SHP77 treated with DMSO at 0.1 percent for 48 hours (cell line): ENCODE measurements around the gene GRAMD1A.
"Not testable (repeated sequence)": the region's sequence is repeated elsewhere in the genome, so short reads cannot be mapped to it uniquely, and the experiment has no call there.

Experiments
- DNase-seq: peaks from one replicate; lab custom pipeline; 2025; lab: John Stamatoyannopoulos, UW

GRAMD1A gene

DNA sequence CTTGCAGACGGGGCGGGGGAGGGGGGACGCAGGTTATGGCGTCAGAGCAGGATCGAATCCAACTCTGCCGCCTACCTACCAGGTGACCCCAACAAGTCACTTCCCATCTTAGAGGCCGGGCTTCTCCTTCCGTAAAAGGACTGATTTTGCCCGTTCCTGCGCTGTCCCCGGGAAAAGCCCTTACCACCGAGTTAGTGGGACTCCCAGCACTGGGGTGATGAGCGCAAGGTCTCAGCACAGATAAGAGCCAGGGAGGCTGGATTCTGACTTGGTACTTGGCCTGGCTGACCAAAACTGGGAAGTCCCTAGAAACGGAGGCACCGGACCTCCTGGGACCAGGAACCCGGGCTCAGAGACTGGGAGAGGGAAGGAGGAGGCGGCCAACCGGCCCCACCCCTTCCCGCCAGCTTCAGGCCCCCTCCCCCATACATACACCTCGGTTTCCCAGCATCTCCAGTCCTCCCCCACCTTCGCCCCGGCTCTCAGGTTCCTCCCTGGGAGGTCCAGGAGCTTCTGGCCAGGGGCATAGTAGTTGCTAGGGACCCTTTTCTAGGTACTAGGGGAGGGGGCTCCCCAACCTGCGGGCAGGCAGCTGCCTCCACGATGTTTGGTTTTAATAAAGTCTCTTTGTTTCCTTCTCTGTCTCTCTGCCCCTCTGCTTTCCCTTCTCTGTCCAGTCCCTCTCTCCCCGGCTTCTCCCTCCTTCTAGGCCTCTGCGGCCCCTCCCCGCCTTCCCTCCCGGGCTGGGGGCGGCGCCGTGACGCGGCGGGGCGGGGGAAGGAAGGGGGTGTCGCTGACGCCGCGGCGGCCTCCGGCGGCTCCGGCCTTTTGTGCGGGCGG lies at the start of gene GRAMD1A:
TSS of gene GRAMD1A (plus strand) at position 826 of the 840 bp plus-strand sequence. CDS start 156 bp downstream, outside the sequence.
- no peak for DNase-seq

DNA sequence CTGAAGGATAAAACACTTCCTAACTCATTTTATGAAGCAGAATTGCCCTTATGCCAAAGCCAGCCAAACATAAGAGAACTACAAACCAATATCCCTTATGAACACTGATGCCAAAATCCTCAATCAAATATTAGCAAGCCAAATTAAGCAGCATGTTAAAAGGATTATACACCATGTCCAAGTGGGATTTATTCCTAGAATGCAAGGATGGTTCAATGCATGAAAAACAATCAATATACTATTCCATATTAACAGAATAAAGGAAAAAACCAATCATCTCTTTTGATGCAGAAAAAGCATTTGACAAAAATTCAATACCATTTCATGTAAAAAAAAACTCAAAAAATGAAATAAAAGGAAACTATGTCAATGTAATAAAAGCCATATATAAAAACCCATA lies 47.0 kb upstream of the GRAMD1A start:
- DNase-seq = no peak

DNA sequence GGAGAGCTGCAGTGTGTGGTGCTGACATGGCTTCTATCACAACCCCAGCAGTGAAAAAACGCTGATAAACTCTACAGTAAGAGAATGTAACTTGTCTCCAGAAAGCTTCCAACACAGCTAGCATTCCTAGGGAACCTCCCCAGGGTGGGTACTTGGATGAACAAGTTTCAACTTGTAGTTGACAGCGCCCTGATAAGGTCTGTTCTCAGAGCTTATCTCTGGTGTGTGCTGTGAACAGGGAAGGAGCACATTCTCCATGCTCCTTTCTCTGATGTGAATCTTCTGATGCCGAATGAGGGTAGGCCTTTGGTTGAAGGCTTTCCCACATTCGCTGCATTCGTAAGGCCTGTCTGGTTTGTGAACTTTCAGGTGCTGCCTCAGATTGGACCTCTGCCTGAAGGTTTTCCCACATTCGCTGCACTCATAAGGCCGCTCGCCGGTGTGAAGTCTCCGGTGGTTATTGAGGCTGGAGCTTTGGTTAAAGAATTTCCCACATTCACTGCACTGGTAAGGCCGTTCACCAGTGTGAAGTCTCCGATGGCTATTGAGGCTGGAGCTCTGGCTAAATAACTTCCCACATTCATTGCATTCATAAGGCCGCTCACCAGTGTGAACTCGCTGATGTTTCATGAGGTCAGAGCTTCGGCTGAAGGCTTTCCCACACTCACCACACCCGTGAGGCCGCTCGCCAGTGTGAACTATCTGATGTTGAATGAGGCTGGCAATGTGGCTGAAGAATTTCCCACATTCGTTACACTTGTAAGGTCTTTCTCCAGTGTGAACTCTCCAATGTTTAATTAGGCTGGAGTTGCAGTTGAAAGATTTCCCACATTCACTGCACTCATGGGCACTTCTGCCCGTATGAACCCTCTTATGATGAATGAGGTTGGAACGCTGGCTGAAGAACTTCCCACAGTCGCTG lies 42.0 kb upstream of the GRAMD1A start:
- no peak for DNase-seq

DNA sequence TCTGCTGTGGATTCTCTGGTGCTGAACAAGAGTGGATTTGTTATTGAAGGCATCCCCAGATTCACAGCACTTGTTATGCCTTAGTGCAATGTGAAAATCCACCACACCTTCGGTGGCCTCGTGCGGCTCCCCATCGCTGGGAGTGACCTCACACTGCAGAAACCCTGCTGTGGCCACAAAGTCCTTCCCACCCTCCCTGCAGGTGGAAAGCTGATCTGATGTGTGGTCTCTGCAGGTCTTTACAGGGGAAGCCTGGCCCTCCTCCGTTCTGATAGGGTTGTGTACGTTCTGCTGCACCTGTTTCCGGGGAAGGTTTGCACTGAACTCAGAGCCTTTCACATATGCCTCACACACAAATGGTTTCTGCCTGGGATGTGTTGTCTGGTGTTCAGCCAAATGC lies 41.1 kb upstream of the GRAMD1A start:
- DNase-seq = no peak

DNA sequence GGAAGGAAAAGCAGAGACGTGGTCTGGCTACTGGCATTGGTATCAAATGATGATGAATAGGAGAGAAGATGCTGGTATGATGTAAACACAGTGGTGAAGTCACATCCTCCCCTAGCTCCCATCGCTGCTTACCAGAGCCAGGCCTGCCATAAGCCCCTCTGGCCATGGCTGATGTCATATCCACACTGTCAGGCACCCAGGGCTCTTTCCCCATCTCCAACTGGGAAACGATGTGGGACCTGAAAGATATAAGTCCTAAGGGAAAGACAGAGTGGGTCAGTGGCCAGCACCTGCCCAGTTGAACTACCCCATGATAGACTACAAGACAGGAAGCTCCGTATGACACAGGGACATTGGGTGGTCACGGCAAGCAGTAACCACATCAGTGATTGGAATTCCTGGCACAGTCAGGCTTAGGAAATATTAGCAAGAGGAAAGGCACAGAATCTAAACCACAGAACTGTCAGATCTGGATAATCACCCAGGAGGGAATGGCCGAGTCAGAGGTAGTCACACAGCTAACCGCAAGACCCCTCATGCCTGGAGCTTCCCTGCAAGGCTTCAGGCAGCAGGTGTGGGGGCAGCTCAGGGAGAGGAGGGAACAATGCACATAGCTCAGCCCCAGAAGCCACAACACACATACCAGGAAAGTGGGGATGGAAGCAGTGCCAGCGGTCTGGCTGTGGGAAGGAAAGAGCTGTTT lies 39.9 kb upstream of the GRAMD1A start:
- no peak for DNase-seq

DNA sequence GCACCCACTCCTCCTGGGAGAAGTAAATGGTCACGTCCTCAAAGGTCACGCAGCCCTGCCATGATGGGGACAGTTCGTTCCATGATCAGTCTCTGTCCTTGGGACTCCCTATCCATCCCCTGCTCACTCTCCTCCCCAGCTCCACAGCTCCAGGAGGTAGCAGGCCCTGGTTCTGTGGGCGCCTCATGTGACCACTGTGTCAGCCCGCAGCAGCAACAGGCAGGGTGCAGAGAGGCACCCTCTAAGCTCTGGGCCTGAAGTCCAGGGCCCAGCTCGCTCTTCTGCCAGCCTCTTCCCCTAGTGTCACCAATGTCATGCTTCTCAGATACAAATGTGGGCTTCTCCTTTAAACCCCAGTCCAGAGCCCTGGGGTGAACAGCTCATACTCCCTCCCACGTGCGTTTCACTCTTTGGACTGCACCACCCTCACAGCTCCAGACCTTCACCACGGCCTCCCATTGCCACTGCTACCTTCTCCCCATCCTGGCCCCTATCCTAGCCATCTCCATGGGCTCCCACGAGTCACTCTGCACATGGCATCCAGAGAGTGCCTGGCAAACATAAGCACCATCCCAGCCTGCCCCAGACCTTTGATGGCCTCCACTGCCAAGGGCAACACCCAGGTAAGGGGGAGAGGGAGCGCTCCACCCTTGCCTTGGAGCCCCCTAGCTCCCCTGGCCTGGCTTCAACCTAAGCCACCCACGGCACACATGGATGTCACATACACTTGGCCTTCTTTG lies 39.0 kb upstream of the GRAMD1A start:
- no peak for DNase-seq

DNA sequence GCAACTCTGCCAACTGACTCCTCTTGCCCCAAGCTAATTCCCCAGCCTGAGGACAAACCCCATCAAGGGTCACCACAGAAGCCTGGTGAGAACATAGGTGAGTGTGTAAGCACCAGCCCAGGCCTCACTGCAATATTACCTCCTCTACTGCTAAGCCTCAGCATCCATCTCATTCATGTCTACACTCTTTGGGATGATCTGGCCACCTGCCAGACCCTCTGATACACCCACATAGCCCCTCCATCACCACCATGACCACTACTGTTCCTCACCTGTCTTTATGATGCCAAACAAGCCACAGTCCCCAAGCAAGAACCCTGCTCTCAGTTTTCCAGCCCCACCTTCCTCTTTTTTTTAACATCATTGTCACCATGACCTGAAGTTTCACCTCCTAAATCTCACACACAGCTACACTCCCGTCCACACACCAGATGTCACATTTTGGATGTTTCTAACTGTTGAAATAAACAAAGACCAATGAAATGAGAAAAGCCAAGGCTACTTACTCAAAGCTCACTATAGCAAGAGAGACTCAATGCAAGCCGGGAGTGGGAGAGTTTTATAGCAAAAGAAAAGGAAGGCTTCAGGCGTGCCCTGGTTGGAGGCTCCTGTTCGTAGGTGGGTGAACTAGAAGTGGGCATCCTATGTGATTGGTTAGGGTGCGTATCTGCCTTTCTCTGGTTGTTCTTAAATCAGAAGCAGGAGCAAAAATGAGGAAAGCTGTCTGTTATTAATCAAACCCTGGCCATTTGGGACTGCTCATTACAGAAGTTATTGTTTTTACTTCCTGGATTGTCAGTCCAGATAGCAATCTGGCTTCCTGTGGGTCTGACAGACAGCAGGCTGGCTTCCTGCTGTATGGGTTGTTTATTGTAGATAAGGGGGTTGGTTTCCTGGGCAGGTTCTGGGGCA lies 38.1 kb upstream of the GRAMD1A start:
- no peak for DNase-seq

DNA sequence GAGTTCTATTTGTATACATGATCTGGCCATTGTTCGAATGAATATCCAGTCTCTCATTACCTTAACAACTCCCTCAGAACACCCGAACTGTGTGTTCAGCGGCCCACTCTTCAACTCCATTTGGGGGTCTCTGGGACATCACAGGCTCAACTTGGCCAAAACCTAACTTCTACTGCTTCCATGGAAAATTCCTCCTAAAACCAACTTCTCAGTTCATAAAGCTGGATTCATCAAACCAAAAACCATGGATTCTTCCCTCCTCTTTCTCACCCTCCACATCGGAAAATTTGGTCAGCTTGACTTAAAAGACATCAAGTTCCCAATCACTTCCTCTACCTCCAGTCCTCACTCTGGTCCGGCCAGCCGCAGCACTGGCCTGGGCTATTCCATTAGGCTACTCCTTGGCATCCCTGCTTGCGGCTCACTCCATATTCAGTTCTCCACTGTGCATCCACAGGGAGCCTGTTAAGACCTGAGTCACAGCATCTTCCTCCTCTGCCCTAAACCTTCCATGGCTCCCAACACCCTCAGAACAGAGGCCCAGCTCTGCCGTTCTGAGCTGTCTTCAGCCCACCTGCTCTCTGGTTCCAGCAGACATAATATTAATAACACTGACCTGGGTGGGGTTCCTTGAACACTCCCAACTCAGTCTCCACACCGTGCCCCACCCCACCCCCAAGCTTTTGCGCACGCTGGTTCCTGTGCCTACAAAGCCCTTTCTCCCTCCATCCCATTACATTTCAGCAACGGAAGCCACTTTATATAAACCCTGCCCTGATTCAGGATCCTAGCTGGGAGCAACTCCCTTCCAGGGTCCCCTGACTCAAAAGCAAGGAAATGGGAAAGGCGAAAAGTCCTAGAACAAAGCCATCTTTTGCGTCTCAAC lies 37.2 kb upstream of the GRAMD1A start:
- no peak for DNase-seq

DNA sequence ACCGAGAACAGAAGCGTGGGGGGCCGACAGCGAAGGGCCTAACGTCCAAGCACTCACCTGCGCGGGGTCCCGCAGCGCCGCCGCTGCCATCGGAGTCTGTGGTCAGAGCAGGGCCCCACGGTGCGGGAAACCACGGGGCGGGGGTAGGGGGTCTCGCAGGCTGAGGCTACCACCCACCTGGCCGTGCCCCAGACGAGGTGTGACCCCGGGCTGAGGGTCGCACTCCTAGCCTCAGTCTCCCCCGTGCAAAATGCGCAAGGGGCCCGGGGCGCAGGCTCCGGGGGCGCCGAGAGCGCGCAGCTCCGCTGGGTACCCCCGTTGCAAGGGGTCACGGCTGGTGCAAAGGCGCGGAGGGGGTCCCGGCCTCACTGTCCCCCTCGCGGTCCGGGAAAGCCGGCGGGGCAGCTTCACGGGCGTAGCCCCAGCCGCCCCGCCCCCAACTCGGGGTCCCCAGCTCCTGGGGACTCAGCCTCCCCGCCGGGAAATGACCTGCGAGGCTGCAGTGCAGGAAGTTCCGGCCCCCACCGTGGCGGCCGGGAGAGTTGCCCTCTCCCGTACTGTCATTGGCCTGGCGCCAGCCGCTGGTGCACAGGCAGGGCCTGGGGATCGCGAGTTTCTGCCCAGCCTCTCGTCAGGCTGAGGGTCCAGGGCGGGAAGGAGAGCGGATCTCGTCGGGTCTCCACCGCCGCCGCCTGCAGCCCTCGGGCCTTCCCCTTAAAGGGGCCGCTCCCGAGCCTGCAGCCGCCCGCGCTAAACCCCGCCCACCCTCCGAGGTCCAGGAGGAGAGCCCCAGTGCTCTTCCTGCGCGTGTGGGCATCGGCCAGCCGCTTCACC lies 36.3 kb upstream of the GRAMD1A start, which contains the start of gene ZNF792:
TSS of gene ZNF792 (minus strand) at position 657 of the 834 bp plus-strand sequence. CDS start at position 90, 567 bp downstream.
- DNase-seq = no peak

DNA sequence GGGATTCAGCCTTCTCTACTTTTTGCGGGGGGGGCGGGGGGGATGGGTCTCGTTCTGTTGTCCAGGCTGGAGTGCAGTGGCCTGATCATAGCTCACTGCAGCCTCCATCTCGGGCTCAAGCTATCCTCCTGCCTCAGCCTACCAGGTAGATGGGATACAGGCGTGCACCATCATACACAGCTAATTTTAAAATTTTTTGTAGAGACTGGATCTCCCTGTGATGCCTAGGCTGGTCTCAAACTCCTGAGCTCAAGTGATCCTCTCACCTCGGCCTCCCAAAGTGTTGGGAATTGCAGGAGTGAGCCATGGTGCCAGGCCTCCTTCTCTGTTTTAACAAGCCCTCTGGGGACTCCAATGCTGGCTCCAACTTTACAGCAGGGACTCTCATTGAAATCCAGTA lies 35.5 kb upstream of the GRAMD1A start:
- no peak for DNase-seq

DNA sequence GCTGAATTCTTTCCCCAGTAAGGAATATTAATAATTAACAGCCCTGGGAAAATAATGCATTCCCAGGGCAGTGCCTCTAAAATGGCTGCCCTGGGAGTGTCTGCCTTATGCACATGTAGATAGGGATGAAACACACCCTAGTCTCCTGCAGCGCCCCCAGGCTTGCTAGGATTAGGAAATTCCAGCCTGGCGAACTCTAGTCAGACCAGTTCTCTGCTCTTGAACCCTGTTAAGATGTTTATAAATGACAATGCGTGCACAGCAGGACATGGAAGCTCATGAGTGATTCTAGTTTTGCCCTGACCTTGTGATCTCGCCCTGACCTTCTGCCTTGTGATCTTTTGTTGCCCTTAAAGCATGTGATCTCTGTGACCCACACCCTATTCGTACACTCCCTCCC lies 34.6 kb upstream of the GRAMD1A start:
- DNase-seq = not testable (repeated sequence)

DNA sequence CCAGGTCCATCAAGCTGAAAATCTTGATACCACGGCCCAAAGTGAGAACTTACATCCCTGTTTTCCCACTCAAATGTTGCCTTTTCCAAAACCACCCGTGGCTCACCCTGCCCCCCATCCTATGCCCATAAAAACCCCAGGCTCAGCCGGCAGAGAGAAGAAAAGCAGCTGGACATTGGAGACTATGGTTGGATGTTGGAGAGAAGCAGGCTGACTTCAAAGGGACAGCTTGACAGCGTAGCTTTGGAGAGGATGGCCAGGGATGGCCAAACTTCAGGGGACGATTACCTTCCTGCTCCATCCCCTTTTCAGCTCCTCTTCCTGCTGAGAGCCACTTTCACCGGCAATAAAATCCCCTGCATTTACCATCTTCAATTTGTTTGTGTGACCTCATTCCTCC lies 32.6 kb upstream of the GRAMD1A start:
- no peak for DNase-seq

DNA sequence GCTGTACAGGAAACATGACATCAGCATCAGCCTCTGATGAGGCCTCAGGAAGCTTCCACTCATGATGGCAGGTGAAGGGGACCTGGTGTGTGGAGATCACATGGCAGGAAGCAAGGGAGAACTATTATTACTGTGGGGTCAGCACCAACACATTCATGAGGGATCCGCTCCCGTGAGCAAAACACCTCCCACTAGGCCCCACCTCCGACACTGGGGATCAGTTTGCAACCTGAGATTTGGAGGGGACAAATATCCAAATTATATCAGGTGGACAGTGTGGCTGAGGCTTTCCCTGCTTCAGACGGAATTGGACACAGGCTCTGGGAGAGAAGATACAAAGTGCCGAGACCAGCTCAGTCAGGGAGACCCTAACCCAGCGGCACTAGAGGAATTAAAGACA lies 30.4 kb upstream of the GRAMD1A start:
- no peak for DNase-seq

DNA sequence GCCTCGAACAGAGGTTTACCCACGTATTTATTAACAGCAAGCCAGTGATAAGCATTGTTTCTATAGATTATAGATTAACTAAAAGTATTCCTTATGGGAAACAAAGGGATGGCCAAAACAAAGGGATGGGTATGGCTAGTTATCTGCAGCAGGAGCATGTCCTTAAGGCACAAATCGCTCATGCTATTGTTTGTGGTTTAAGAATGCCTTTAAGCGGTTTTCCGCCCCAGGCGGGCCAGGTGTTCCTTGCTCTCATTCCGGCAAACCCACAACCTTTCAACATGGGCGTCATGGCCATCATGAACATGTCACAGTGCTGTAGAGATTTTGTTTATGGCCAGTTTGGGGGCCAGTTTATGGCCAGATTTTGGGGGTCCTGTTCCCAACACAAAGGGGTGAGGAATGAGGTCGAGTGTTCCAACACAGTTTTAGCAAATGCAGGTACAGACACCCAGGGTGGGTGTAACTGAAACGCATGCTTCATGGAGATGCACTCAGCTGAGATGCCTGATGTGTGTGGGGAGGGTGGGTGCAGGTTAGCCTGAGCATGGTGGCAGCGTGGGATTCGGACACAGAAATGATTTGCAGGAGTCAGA lies 29.8 kb upstream of the GRAMD1A start:
- not testable (repeated sequence) for DNase-seq

DNA sequence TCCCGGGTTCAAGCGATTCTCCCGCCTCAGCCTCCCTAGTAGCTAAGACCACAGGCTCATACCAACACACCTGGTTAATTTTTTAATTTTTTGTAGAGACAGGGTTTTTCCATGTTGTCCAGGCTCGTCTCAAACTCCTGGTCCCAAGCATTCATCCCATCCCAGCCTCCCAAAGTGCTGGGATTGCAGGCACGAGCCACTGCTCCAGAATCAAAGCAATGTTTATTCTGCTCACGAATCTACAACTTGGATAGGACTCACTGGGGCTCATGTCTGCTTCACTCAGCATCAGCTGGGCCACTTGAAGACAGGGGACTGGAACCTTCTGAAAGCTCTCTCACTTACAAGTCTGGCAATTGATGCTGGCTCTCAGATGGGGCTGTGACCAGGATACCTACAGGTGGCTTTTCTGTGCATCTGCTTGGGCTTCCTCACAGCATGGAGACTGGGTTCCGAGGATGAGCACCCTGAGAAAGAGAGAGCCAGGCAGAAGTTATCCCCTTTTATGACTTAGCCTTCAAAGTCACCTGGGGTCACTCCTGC lies 27.9 kb upstream of the GRAMD1A start:
- no peak for DNase-seq

DNA sequence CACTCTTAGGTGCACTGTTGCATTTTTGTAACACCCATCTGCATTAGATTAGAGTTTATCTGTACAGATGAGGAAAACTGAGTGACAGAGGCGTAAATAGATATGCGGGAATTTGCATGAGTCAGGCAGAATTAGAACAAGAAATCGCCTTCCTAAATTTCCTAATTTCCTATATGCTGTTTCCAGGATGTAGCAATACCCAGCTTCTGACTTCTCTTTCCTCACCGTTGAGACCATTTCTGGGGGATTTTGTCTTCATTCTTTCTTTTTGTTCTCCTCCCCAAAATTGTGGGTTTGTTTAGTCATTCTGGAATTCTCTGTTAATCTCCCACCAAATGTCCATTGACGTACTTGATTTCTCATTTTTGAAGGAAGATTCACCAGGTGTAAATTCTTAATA lies 25.5 kb upstream of the GRAMD1A start:
- no peak for DNase-seq

DNA sequence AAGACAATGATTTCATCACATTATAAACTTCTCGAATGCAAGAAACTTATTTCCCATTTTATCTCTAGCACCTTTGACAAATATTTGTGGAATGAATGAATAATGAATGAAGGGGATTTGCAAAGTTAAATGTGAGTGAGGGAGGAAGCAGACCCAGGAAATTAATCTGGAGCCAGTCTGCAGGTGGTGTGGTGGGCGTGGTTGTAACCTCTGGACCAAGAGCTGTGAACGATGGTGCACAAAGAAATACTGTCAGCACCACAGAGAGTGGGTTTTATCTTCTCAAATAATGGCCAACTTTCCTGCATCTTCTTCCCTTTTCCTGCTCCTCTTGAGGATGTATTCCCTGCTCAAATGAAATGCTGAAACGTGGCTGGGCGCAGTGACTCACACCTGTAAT lies 25.1 kb upstream of the GRAMD1A start:
- no peak for DNase-seq

DNA sequence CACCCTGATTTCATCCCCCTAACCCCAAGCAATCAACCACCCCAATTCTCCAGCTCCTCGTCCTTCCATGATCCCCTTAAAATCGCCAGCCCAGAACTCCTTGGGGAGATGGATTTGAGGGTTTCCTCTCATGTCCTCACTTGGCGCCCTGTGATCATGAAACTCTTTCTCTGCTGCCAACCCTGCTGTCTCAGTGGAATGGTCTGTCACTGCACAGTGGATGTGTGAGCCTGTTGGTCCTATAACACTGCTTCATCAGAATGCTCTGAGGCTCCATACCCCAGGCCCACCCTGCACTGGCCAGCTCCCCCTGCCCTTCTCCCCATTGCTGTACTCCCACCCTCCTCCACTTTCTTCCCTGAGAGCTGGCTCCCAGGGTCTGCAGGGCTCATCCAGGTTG lies 23.5 kb upstream of the GRAMD1A start:
- no peak for DNase-seq
